MM.1S (cell line): ENCODE results near the gene STC2.

Experiments used
- DNase-seq: peaks from one replicate; pipeline ENCODE4 v3.0.0-alpha.2; 2015
- H2AFZ ChIP-seq: fragments of 300-600 bp; sonication (generic); 2 replicates; pipeline ENCODE4 v1.6.0; 2016; ENCODE audit warnings: antibody characterized with exemption, low read length
- H3F3A ChIP-seq: fragments of 300-600 bp; sonication (generic); 2 replicates; pipeline ENCODE4 v1.6.1; 2016; ENCODE audit warnings: mild to moderate bottlenecking, antibody characterized with exemption, low read length, moderate library complexity, mixed read lengths; ENCODE audit not compliant: insufficient read depth
- H3K27ac ChIP-seq: fragments of 300-600 bp; sonication (generic); 2 replicates; pipeline ENCODE4 v1.5.1; 2016; ENCODE audit warnings: mild to moderate bottlenecking, low read length
- H3K27me3 ChIP-seq: fragments of 300-600 bp; sonication (generic); replicated peaks from 2 replicates; pipeline ENCODE4 v1.6.0; 2016; ENCODE audit warnings: low read length; ENCODE audit not compliant: insufficient read depth
- H3K36me3 ChIP-seq: fragments of 300-600 bp; sonication (generic); replicated peaks from 2 replicates; pipeline ENCODE4 v1.6.1; 2016; ENCODE audit warnings: mild to moderate bottlenecking, low read length, mixed read lengths; ENCODE audit not compliant: insufficient read depth
- H3K4me1 ChIP-seq: fragments of 300-600 bp; sonication (generic); 2 replicates; pipeline ENCODE4 v1.6.1; 2016; ENCODE audit warnings: low read length, mixed read lengths
- H3K4me2 ChIP-seq: fragments of 300-600 bp; sonication (generic); 2 replicates; pipeline ENCODE4 v1.6.0; 2016; ENCODE audit warnings: low read depth, low read length
- H3K4me3 ChIP-seq: fragments of 300-600 bp; sonication (generic); 2 replicates; pipeline ENCODE4 v1.5.1; 2016; ENCODE audit warnings: low read length, mixed read lengths
- H3K79me2 ChIP-seq: fragments of 300-600 bp; sonication (generic); 2 replicates; pipeline ENCODE4 v1.6.1; 2016; ENCODE audit warnings: mixed run types, low read length, mixed read lengths
- H3K9ac ChIP-seq: fragments of 300-600 bp; sonication (generic); 2 replicates; pipeline ENCODE4 v1.6.1; 2016; ENCODE audit warnings: low read length, mixed read lengths
- H3K9me2 ChIP-seq: fragments of 300-600 bp; sonication (generic); replicated peaks from 2 replicates; pipeline ENCODE4 v1.6.1; 2016; ENCODE audit warnings: mild to moderate bottlenecking, low read length, mixed read lengths; ENCODE audit not compliant: insufficient read depth
- H3K9me3 ChIP-seq: fragments of 300-600 bp; sonication (generic); replicated peaks from 2 replicates; pipeline ENCODE4 v1.6.1; 2016; ENCODE audit warnings: mild to moderate bottlenecking, low read length, mixed read lengths; ENCODE audit not compliant: insufficient read depth
- H4K20me1 ChIP-seq: fragments of 300-600 bp; sonication (generic); 2 replicates; pipeline ENCODE4 v1.6.1; 2016; ENCODE audit warnings: mild to moderate bottlenecking, low read length, moderate library complexity, mixed read lengths; ENCODE audit not compliant: insufficient read depth
- EZH2 ChIP-seq: fragments of 300-600 bp; sonication (generic); optimal IDR thresholded peaks from 2 replicates; pipeline ENCODE3; 2017; ENCODE audit warnings: low read depth, mild to moderate bottlenecking, antibody characterized with exemption, low read length, mixed read lengths
- EZH2phosphoT487 ChIP-seq: fragments of 300-600 bp; sonication (generic); IDR thresholded peaks from 2 replicates; pipeline ENCODE4 v1.6.1; 2018; ENCODE audit warnings: antibody characterized with exemption, low read length
- TF ChIP-seq, protein P1 (sequence below): fragments of 300-600 bp; sonication (generic); IDR thresholded peaks from 2 replicates; pipeline ENCODE4 v1.5.1; 2016; ENCODE audit warnings: antibody characterized with exemption, low read length, mixed read lengths

Gene STC2

GRCh38 chr5:173318881-173319620 lies 9.2 kb downstream of the STC2 start:
- H3K4me3 ChIP-seq: no peak overlapping the region
- no peak overlapping the region for H3K4me2 ChIP-seq
- no peaks in the 10 kb centered on the region for H3K79me2 ChIP-seq
- H3F3A ChIP-seq: no peaks in the 10 kb centered on the region
- no peaks in the 10 kb centered on the region for H3K27me3 ChIP-seq
- H3K9ac ChIP-seq: no peak overlapping the region
- no peak overlapping the region for H2AFZ ChIP-seq
- H3K9me2 ChIP-seq: no peaks in the 10 kb centered on the region
- TF ChIP-seq, protein P1, sequence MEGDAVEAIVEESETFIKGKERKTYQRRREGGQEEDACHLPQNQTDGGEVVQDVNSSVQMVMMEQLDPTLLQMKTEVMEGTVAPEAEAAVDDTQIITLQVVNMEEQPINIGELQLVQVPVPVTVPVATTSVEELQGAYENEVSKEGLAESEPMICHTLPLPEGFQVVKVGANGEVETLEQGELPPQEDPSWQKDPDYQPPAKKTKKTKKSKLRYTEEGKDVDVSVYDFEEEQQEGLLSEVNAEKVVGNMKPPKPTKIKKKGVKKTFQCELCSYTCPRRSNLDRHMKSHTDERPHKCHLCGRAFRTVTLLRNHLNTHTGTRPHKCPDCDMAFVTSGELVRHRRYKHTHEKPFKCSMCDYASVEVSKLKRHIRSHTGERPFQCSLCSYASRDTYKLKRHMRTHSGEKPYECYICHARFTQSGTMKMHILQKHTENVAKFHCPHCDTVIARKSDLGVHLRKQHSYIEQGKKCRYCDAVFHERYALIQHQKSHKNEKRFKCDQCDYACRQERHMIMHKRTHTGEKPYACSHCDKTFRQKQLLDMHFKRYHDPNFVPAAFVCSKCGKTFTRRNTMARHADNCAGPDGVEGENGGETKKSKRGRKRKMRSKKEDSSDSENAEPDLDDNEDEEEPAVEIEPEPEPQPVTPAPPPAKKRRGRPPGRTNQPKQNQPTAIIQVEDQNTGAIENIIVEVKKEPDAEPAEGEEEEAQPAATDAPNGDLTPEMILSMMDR: no peak
- TF ChIP-seq EZH2phosphoT487 (no peak), EZH2 (no peak)
- no peak for DNase-seq
- H4K20me1 ChIP-seq: no peaks in the 10 kb centered on the region
- H3K27ac ChIP-seq: no peak overlapping the region
- H3K4me1 ChIP-seq: no peaks in the 10 kb centered on the region
- no peaks in the 10 kb centered on the region for H3K36me3 ChIP-seq
- no peaks in the 10 kb centered on the region for H3K9me3 ChIP-seq

DNA sequence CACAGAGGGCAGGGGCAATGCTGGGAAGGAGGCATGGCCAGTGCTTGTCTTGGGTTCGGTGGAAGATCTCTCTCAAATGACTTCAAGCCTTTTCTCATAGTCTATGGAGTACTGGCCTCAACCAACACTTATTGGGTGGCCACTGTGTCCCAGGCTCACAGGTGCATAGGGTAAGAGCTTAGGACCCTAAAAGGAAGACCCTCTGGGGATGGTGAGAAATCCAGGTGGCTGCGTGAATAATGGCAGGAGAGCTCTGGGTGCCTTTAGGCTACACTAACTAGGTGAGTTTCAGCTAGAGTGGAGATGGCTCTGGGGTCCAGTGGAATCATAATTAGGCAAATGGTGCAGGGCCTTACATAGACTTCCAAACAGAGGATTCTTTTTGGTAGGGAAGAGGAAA lies 9.9 kb downstream of the STC2 start:
- no peaks in the 10 kb centered on the region for H4K20me1 ChIP-seq
- no peaks in the 10 kb centered on the region for H3K79me2 ChIP-seq
- no peaks in the 10 kb centered on the region for H3K9me2 ChIP-seq
- no peak overlapping the region for H3K4me2 ChIP-seq
- H3K36me3 ChIP-seq: no peaks in the 10 kb centered on the region
- TF ChIP-seq, protein P1: no peak
- TF ChIP-seq EZH2phosphoT487: no peak
- no peak overlapping the region for H2AFZ ChIP-seq
- no peaks in the 10 kb centered on the region for H3K27me3 ChIP-seq
- no peaks in the 10 kb centered on the region for H3K4me1 ChIP-seq
- H3K4me3 ChIP-seq: no peak overlapping the region
- H3K9me3 ChIP-seq: no peaks in the 10 kb centered on the region
- no peak overlapping the region for H3K9ac ChIP-seq
- no peak for DNase-seq
- no peaks in the 10 kb centered on the region for H3F3A ChIP-seq
- no peak overlapping the region for H3K27ac ChIP-seq

- Histone ChIP-seq H3K9me3 (no peaks in the 10 kb centered on the region), H3K27me3 (no peaks in the 10 kb centered on the region), H3K36me3 (no peaks in the 10 kb centered on the region), H4K20me1 (no peaks in the 10 kb centered on the region), H3K4me2 (no peak overlapping the region), H3K9ac (no peak overlapping the region), H3F3A (no peaks in the 10 kb centered on the region), H2AFZ (no peak overlapping the region), H3K4me1 (no peaks in the 10 kb centered on the region), H3K79me2 (no peaks in the 10 kb centered on the region), H3K27ac (no peak overlapping the region), H3K9me2 (no peaks in the 10 kb centered on the region), H3K4me3 (no peak overlapping the region)
- no peak for DNase-seq
- TF ChIP-seq EZH2 (no peak), EZH2phosphoT487 (no peak)
- TF ChIP-seq, protein P1: no peak
These were observed 10.4 kb downstream of the STC2 start for GRCh38 chr5:173317852-173318251.
